Measurements from ENCODE around the gene TMEM236.

Gene TMEM236

DNA sequence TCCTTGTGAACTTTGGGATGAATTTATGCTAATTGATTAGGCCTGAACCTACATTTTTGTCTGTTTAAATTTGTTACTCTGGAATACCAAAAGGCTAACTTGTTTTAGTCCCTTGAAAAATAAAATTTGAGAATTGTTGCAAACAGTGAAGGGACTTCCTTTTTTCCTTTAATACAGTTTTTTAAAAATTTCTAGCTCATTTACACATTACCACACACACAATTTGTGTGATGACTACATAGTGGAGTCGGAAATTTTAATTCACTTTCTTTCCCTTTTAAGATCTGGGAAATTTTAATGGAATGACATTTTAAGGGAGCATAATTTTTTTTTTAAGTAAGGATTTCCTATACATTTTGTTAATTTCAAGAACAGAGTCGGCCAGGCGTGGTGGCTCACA, 8.6 kb upstream of the TMEM236 start:
- no peak for DNase-seq

DNA sequence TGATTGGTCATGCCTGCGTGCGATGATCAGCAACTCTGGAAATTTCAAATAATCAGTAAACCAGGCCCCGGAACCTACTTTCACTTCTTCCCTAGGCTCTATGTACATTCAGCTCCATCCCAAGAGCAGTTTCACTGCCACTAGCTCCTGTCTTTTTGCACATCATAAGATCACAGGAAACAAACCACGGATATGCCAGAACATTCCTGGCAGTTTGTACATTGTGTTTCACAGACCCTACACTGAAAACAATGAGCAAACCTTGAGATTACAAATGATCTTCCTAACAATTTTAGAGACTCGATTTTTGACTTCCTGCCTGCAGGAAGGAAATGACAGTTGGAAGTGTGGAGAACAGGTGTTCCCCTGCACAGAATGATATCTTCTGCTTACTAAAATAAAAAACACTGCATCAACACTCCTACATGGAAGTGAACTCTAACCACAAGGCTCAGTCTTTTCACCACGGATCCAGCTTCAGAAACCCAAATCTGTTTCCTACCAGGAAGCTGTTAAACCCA, 7.6 kb upstream of the TMEM236 start:
- DNase-seq = no peak

- DNase-seq = no peak
Measured at GRCh38 chr10:17747883-17748550, 4.0 kb upstream of the TMEM236 start.

DNA sequence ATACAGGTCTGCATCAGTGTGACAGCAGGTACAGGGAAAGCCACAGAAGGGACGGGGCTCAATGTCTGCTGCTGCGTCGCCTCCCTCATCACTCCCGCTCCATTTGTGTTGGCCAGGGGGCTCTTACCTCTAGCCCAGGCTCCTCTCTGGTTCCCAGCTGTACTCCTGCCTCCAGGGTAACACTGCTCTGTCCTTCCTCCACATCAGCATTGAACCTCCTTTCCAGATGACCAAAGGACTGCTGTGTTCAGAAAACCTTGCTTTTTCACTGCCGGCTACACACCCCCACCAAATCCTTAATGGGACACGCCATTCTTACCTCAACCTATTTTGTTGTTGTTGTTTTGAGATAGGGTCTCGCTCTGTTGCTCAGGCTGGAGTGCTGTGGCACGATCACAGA, 2.1 kb upstream of the TMEM236 start:
- no peak for DNase-seq

- DNase-seq = peak; percentile 7
Measured at GRCh38 chr10:17756557-17757217, 4.7 kb downstream of the TMEM236 start.

- no peak for DNase-seq
Measured at GRCh38 chr10:17758200-17758599, 6.2 kb downstream of the TMEM236 start.

DNA sequence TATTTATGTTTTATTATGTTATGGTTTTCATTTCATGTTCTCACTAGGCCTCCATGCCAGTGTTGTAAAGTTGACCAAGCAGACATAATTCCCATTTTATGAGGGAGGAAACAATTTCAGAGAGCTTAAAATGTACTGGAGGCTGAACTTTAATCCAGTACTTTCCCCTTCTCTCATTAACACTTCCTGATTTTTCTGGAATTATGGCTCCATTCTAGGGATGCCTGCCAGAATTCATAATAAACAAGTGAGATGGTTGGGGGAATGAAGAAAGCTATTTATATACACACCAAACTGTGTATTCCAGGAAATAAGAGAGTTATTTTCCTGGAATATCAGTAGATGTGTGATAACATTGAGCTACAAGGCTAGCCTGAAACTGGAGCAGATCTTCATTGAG, 6.9 kb downstream of the TMEM236 start:
- DNase-seq = no peak

- no peak for DNase-seq
Measured at GRCh38 chr10:17764142-17764541, 12.1 kb downstream of the TMEM236 start.

GRCh38 chr10:17765602-17766001, 13.6 kb downstream of the TMEM236 start:
- DNase-seq = no peak

GRCh38 chr10:17766731-17767130, 14.7 kb downstream of the TMEM236 start:
- no peak for DNase-seq

- DNase-seq = no peak
Measured at GRCh38 chr10:17768496-17768895, 16.5 kb downstream of the TMEM236 start.

DNA sequence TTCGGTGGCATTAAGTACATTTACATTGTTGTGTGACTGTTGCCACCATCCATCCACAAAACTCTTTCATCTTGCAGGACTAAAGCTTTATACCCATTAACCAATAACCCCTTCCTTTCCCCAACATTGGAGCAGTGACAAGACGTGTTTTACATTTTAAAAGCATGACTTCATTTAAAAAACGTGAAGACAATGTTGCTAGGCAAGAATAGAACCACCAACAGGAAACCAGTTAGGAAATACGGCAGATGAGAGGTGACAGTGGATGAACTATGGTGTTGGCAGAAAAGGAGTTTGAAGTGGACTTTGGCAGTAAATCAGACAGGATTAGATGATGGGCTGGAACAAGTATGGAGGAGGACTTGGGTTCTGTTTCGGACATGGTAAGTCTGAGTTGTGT, 17.0 kb downstream of the TMEM236 start:
- no peak for DNase-seq

DNA sequence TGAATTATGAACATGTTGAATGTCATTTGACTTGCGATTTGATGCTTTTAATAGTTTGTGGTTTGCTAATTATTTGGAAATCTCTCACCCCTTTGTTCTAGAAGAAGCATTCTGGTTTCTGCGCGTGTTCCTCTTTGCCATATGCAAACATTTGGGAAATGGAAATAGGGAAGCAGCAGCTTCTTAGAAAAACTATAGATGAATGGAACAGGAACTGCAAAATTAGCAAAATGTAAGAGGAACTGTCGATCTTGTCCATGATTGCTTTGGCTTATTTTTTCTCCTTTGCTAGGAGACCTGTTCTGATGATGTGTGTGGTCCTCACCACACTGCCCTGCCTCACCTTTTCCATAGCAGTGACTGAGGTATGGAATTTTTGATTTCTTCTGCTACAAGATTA, 19.0 kb downstream of the TMEM236 start:
- no peak for DNase-seq

- DNase-seq = no peak
Measured at GRCh38 chr10:17779784-17780183, 27.8 kb downstream of the TMEM236 start.

DNA sequence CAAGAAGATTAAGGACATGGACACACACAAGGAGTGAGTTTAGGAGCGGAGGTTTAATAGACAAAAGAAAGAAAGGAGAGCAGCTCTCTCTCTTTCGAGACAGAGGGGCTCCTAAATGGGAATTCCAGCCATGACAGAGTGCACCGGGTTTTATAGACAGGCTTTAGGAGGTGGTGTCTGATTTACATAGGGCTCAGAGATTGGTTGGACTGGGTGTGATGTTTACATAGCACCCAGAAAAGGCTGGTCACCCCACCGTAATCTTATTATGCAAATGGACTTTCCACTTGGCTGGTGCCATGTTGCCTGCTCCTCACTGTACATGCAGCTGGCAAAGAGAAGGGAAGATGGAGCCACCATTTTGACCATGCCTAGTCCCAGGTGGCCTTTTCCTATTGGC, 28.7 kb downstream of the TMEM236 start:
- no peak for DNase-seq

DNA sequence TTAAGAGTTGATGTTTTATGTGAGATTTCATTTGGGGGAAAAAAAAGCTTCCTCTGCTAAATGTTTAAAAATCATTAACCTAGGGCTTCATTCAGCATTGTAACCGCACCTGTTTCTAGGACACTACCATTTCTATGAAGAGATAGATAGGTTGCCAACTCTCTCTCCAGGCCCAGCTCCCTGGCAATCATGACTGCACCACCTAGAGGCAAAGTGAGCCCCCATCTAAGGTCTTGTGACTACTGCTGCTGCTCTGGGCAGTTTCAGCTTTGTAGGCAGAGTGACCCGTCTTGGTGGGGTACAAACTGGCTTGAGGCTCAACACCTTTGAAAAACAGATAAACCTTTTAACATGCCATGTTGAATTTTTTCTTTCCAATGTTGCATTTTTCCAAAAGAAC, 29.9 kb downstream of the TMEM236 start:
- DNase-seq = no peak

DNA sequence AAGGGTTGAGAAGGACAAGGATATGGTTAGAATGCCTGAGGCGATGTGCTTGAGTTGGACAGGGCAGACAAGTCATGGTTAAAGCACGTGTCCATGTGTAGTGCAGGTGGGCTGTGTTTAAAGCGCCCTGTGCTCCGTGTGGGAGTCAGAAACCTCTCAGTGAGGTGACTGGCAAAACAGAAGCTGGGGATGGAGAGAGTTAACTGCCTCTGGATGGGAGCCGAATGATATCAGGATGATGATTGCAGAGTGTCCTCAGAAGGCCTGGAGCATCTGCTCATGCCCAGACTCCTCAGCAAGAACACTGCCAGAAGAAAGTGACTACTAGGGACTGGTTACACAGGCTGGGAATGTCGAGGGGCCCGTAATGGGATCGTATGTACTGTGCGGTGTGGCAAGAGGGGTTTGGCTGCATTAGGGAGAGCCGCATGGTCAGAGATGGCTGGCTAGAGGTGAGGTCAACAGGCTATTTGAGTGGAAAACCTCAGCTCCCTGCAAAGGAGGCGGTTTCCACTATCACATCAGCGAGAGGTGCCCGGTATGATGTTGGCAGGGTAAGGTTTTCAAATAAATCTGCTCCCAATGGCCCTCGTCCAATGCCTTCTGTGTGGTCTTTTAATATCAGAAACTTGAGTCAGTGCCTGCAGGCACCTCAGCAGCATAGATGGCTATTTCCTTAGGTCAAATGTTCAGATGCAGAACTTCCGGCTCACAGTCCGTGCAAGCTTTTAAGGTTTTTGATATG, 31.1 kb downstream of the TMEM236 start:
- DNase-seq = no peak

GRCh38 chr10:17783751-17784150, 31.8 kb downstream of the TMEM236 start:
- DNase-seq = no peak

DNA sequence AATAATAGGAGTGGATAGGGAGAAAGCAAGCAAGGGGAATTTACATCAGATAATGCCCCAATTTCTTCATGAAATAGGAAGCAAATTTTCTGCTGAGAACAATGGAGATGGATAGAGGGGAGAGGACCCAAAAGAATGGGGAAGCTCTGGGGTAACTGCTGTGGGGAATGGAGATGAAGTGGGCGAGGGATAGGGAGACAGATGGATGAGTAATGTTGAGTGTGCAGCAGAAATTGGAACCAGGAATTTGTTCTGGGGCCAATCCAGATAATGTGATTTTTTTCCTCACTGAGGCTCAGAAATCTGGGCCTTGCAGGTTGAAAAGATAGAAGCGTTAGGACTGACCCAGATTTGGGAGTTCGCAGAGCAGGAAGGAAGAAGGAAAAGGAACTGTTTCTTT, 32.7 kb downstream of the TMEM236 start:
- DNase-seq = no peak

GRCh38 chr10:17785276-17785930, 33.4 kb downstream of the TMEM236 start:
- DNase-seq = no peak

DNA sequence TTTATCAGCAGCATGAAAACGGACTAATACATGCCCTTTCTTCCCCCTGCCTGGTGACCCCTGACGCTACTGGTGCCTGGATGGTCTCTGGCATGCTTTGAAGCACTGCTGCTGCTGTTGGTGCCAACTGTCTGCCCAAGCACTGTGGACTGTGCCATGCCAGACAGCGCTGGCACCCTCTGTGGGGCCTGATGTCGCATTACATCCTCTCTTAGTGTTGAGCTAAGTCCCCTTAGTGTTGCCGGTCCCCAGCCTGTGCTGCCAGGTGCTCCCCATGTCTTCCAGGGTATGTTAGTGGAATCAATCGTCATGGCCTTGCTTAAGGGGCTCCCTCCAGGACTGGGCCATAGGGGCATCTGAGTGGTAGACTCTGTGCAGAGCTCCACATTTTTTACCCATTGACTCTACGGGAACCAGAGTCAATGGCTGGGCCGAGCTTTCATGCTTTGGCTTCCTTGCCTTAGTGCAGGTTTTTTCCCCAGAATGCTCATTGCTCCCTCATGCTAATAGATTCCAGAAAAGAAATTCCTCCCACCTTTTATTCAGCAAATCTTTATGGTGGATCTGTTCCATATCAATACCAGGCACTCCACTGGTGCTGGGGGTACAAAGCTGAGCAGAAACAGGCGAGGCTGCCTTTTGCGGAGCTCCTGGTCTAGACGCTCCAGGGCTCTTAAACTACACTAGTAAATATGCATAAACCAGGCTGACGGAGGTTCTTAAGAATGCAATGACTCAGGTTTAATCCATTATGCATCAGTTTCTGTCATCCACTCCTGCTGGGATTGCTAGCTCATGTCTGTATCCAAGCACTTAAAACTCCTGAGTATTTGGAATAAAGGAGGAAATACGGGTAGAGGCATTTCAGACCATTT, 35.3 kb downstream of the TMEM236 start:
- DNase-seq = no peak

DNA sequence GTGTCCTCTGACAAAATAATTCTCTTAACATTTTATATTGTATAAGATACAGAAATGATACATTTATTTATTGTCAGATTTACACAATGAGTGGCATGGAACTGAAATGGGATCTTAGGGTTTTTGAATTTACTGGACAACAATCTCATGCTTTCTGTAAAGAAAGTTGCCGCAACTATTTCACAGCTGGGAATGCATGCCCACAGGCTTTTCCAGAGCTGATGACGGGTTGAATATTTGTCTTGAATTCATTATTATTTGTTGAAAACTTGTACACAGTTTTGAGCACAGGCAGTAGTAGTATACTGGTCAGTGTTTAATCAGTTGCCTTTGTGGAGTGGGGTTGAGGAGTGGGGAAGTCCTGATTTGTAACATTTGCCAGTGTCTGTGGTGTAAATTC, 36.6 kb downstream of the TMEM236 start:
- no peak for DNase-seq

Measured in CD4-positive, alpha-beta T cell treated with Interleukin-17A for 1 hour (primary cell).